HS-27A (cell line): ENCODE data around the gene ZSWIM6.

Experiments used
- DNase-seq: peaks from one replicate; pipeline ENCODE4 v3.0.0-alpha.2; 2012; ENCODE audit warnings: low read depth, missing footprints

The ZSWIM6 gene

DNA sequence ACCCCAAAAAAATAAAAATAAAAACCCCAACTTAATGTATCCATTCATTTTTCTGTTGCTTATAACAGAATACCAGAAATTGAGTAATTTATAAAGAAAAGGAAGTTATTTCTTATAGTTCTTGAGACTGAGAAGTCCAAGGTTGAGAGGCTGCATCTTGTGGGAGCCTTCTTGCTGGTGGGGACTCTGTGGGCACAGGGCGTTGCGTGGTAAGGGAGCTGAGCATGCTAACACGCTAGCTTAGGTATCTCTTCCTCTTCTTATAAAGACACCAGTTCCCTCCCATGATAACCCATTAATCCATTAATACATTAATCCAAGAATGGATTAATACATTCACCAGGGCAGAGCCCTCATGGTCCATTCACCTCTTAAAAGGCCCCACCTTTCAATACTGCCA, 150.9 kb downstream of the ZSWIM6 start:
- no peak for DNase-seq

DNA sequence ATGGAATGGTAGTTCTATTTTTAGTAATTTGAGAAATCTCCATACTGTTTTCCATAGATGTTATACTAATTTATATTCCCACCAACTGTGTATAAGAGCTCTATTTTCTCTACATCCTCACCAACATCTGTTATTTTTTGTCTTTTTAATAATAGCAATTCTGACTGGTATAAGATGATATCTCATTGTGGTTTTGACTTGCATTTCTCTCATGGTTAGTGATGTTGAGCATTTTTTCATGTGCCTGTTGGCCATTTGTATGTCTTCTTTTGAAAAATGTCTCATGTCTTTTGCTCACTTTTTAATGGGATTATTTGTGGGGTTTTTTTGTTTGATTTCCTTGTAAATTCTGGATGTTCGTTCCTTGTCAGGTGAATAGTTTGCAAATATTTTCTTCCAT, 154.4 kb downstream of the ZSWIM6 start:
- no peak for DNase-seq

DNA sequence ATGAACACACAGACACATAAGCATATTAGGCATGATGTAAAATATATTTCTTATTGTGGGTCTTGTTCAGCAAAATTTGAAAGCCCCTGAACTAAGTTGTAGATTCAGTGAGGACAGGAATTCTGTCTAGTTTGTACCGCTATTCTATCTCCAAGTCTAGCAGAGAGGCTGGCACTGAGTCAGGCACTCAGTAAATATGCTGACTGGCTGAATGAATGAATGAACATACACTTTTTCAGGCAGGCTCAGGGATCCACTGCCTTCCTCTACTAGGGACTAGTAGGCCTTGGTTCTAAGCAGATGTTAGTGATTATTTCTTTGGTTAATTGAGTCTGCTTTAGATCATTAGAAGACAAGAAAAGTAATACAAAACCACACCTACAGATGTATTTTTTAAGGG, 157.5 kb downstream of the ZSWIM6 start:
- DNase-seq = no peak

DNA sequence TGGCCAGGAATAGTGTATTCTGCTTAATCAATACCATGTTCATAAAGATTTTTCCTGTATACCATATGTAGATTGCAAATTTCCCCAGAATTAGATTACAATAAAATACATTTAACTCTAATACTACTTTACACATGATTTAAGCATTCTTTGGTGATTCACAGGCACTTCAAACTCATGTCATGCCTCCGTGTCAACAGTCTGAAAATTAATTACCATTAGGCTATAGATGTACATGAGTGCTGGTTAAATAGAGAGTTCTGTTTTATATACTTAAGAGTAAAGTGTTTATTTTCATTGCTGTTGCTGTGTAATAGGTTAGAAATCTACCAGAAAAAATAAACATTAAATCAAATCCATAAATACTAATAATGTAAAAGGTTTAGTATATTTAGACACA, 159.8 kb downstream of the ZSWIM6 start:
- no peak for DNase-seq

DNA sequence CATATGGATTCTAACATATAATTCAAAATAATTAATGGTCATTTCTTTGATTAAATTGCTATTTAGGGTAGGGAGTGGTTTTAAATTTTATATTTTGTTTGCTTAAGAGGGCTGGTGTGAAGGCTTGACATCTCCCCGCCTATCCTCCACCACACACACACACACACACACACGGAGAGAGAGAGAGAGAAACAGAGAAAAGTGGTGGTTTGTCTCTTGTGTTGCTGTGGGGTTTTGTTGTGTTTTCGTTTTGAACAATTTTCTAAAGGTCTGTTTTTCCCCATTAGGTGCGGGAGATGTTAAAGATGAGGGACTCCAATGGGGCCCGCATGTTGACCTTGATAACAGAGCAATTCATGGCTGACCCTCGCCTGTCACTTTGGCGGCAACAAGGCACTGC, 161.9 kb downstream of the ZSWIM6 start:
- DNase-seq = no peak

DNA sequence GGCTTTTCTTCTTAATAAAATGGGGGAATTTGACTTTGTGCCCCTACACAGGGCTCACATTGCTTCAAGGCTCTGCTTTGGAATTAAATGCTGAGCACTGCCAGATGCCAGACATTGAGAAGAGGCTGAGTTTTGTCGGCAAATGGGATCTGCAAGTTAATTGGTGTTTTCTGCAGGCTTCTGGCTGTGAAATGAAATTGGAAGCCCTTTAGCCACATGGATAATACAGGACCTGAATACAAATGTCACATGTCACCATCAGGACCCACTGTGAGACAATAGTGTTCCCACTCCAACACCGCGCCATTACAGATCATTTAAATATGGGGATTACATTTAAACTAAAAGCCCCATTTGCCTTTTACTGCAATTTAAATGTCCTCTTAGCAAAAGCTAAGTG, 164.4 kb downstream of the ZSWIM6 start:
- DNase-seq = no peak

DNA sequence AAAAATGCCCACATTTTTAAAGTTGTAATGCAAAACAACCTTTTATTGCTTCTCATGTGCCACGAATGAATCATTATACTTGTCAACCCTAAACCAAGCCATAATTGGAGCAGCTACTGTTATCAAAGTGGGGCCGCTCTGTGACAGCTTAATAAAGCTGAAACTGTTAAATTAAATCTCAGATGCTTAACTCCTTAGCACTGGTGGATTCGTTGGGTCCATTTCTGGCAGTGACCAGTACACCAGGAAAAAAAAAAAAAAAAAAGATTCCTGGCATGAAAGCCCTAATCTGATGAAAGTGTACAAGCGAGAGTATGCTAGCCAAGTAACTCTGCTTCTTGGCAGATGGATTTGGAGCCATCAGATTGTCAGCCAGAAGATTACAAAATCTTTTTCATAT, 164.8 kb downstream of the ZSWIM6 start:
- no peak for DNase-seq

DNA sequence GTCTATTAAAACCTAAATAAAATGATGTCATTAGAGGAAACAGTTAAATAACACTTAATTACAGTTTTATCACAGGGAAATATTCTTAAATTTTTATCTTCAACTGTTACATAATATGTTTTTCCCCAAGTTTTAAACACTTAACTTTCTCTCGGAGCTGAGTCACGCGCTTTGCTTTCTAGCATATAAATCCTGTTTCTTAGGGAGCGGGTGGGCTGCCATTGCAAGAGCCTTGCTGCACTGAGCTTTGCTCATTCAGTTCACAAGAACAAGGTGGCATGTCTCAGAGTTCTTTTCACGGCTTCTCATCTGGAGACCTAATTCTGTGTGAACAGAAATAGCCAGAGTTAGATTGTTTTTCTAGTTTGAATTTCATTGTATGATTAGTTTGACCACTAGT, 166.1 kb downstream of the ZSWIM6 start:
- DNase-seq = no peak

DNA sequence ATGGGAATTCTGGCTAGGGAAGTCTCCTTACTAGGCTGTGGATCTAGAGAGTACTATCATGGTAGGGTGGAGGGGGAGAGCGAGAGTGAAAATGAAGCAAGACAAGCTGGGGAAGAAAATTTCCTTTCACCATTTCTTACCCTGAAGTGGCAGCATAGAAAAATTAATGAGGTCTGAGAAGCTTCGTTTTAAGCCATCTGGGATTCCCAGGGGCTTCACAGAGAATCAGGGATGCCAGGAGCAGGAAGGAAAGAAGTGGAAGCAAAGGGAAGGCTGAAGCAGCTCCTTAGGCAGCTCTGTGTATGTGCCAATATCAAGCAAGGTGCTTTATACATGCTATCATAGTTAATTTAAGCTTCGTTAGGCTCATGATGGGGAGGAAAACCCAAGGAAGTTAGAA, 169.9 kb downstream of the ZSWIM6 start:
- no peak for DNase-seq

DNA sequence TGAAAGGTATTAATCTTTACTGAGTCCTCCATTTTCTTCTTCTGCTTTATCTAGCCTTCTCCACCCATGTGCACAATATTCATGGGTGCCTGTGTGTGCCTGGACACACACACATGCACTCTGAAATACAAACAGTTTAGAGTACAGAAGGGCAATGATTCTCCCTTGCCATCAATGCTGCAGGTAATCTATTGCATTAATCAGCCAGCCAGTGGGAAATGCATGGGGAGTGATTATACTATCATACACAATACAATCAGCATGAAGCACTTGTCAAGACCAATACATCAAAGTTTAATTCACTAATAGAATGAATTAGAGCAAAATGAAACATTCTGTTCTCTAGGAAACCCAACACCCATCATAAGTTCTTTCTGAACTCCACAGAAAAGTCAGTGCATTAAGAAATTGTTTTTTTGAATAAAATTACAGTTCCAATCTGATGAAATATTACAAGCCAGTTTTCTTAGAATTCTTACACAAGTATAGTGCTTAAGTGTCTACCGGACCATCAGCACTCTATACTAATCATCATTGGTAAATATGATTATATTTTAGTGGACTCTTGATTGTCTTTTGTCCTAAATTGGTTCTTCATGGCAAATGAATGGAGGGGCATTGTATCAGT, 172.2 kb downstream of the ZSWIM6 start:
- DNase-seq = no peak

DNA sequence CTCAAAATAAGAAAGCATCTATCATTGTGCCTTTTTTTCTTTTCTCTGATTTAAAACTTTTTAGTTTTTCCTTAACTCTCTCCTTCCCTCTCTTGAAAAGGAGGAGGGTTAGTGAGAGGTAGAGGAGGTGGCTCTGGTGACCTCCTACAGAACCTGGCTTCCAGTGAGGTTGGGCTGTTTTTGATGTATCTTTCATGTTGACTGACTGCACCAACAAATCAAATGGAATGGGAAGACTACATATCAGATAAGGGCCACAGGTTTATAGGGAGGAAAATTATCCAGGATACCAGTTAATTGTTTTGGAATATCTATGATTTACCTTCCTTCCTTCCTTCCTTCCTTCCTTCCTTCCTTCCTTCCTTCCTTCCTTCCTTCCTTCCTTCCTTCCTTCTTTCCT, 173.2 kb downstream of the ZSWIM6 start:
- DNase-seq = no peak

DNA sequence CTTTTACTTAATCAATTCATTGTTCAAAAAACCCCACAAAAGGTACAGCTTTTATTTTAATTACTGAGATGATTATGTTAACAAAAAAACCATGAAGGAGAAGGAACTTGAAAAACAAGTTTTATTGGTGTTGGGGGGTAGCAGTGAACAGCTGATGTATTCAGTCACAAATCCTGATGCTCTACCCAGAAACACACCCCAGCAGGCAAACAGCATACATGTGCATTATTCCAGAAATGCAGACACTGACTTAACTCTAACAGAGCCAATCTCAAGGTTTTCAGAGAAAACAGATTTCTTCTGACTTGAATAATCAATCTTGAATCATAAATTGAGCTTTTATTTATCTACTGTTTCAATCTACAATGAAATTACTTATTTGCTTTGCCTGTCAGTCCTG, 175.2 kb downstream of the ZSWIM6 start:
- no peak for DNase-seq

DNA sequence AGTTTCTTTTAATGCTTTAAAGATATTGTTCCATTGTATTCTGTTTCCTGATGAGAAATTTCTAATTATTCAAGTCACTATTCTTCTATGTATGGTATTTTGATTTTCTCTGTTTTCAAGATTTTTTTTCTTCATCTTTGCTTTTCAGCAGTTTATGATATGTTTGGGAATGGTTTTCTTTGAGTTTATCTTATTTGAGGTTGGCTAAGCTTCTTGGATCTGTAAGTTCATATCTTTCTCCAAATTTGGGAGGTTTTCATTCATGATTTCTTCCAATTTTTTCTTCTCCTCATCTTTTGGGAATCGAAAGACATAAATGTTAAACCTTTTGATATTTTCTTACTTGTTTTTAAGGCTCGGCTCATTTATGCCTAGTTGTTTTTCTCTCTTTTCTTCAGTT, 184.9 kb downstream of the ZSWIM6 start:
- no peak for DNase-seq

DNA sequence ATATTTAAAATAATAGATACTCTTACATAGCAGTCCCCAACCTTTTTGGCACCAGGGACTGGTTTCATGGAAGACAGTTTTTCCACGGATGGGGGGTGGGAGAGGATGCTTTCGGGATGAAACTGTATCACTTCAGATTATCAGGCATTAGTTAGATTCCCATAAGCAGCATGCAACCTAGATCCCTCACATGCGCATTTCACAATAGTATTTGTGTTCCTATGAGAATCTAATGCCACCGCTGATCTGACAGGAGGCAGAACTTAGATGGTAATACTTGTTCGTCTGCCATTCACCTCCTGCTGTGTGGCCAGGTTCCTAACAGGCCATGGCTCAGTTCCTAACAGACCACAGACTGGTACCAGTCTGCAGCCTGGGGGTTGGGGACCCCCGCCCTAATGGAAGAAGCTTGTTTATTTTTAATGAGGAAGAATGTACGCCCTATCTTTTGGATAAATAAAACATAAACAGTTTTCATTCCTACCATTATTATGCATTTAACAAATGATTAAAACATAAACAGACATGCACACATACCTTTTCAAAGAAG, 187.7 kb downstream of the ZSWIM6 start:
- DNase-seq = no peak

DNA sequence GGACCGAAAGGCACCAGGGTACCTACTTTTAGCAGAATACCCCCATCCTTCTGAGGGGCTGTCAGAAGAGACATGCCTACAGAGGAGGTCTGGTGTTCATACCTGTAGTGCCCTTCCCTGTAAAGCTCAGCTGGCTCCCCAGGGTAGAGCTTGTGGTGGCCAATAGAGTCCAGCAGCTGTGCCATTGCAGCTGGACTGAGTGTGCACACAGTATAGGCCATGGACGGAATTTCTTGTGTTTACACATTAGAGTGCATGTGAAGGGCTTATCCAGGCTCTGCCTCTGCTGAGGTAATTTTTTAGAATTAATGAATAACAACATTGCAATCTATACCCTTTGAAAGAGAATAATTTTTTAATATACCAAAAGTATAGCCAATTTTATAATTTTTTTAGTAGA, 191.0 kb downstream of the ZSWIM6 start:
- no peak for DNase-seq

DNA sequence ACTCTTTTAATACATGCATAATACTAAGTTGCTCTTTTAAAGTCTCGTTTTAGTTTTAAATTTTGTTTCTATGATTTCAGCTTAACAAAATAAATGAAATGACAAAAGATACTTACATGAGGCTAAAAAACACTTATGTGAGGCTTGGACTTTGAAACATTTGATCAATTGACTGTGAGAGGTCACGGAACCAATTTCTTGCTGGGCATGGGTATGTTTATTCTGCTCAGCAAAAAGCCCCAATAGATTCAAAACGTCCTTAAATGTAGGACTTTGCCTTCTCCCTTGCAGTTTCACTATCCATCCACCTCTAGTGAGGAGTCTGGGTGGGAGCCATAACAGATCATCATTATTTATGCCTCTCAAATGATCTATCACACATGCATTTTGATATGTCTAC, 191.9 kb downstream of the ZSWIM6 start:
- DNase-seq = no peak

DNA sequence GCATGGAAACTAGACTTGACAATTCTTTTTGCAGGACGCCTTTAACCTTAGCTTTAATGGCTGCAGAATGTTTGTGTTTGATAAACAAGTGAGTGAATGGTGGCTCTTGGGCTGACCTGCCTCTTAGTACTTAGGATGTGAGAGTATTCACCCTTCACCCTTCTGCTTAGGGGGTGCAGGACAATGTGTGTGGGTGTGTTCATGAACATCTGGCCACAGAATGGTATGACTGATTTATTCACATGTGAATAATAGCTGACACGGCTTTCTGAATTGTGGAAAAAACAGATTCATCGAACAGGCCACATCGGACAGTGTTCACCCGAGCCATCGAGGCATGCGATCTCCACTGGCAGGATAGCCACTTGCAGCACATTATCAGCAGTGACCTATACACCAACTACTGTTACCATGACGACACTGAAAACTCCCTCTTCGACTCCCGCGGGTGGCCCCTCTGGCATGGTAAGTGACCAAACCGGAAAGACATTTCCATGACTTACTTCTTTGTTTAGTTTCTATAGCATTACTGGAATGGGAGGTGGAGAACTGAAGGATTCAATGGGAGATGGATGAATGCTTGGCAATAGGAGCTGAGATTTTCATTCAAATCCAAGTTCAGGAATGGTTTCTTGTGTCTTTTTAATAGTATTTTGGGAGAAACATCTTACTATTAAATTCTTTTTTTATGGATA, 193.6 kb downstream of the ZSWIM6 start:
- no peak for DNase-seq

DNA sequence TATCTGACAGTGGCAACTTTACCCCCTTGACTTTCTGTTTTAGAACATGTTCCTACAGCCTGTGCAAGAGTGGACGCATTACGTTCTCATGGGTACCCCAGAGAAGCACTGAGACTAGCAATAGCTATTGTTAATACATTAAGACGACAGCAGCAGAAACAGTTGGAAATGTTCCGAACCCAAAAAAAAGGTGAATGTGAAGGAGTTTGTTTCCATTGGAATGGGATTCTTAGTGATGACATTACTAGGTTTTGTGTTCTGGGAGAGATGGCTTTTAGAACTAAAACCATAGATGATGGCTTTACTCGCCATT, 194.1 kb downstream of the ZSWIM6 start:
- no peak for DNase-seq

DNA sequence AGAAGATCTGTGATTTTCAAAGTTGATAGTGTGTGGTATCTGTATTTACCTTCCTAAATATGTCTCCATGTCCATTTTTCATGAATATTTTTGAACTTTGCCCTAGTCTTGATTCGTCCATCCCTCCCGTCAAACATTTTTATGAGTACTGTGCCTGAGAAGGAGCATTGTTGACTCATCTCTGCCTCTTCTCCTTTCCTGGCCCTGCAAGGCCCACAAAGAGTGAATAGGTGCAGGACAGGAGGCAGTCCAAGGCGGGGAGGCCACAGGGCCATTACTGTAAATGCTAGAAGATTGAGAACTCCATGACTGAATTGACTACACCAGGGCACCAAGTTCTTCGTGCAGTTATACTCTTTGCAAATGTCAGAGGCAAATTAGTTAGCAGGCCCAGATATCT, 200.9 kb downstream of the ZSWIM6 start:
- DNase-seq = no peak

DNA sequence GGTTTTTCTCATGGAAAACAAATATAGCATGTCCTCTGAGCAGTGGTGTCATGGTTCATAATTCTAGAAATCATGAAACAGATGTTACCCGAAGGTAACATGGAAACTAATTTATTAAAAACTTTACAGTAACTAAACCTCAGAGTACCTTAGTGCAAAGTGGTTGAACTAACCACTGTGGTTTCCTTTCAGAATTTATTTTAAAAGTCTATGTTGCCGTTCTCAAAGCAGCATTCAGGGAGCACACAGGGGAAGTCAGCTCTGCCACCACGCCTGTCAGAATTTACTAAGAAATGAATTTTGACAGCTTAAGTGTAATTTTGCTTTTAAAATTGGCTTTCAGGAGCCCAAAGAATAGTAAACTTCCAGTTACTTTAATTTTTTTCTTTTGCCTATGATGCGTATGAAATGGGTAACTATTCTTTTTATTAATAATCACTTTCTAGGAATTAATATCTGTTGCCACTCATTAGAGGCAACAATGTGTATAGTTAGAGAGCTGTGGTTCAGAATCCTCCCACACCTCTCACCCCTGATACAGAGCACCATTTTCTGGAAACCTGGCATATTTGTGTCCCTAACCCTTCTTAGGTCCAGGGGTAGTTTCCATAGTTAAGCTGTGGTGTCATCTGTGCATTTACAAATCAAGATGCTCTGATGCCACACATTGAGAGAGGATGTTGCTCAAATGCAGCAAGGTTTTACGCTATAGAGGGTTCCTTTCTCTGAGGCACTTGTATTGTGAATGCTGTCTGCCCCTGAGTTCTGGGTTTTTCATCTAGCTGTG, 202.6 kb downstream of the ZSWIM6 start:
- no peak for DNase-seq

DNA sequence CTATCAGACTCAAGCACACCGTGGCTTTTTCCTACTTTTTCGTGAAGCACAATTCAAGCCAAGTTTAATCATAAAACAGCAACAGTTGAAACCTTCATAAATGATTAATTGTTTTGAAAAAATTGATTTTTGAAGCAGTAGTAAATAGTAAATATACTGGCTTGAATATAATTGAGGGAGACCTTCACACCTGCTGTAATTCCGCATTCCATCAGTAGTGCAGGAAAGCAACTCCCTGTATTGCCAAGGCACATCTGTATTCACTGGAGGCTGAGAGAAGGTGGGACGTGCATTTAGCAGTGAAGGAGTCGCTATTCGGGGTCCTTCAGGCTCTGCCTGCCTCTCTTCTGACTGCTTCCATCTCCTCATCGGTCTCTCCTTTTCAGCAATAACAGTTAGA, 203.8 kb downstream of the ZSWIM6 start:
- no peak for DNase-seq

DNA sequence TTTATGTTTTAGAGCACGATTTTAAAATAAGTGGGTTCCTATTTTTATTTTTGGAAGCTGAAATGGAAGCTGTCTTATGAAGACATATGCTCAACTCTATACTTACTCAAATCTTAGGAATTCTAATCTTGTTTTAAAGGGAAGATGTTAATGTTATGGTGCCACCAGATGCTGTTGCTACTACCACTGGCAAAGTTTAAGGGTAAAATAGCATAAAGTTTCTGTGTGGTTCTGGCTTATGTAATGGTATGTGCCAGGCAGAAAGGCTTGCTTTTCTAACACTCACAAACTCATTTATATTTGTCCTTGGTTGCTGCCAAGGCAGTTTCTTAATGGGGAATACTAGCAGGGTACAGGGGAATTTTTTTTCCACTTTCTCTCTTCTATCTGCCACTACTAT, 204.9 kb downstream of the ZSWIM6 start:
- no peak for DNase-seq

DNA sequence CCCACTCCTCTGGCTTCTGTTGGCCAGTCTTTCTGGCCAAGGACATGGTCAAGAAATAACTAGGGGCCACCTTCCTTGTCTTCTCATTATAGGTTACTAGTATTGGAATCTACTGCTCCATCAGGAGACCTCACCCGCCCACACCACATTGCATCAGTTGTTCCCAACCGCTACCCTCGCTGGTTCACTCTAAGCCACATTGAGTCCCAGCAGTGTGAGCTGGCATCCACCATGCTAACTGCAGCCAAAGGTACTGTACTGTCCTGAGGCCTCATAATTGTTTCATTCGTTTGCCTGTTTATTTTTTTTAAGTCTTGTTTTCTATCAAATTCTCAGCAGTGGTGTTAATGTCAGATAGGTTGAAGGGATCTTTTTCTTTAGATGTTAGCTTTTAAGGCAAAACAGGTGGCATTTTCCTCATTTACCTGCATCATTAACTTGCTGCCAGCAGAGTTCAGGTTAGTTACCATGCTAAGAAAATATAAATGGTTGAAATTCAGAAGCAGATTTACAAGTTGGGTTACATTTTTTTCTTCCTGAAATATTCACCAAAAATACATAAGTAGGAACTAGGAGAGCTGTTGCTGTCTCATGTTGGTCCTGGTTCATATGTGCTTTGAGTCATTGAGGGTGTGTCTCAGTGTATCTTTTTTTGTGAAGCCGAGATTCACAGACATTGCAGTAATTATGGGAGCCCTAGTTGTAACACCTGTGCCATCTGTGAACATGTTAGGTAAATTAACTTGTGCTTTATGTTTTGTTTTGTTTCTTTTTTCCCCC, 206.9 kb downstream of the ZSWIM6 start:
- DNase-seq = no peak
